Hair follicle dermal papilla cell (primary cell): ENCODE measurements around the gene HCFC1R1. TPM values are rescaled to one million over a fixed set of nuclear protein-coding genes. Genes with fewer than 3 reads are reported as not detected.

Experiments
- small RNA-seq: library from RNA; depleted of rRNA; stranded (forward); fragments of <200 nt; gene quantifications from one replicate; pipeline ENCODE3, GENCODE V24; 2012
- total RNA-seq: library from RNA; depleted of rRNA; stranded (reverse); fragments of >200 nt; gene quantifications from 2 replicates; pipeline ENCODE4 v1.2.3, GENCODE V29; 2012

Gene HCFC1R1
- 36.1 and 43.3 TPM in 2 replicates for total RNA-seq

GRCh38 chr16:3023669-3024478, at the start of gene HCFC1R1, which contains the start of gene THOC6:
Gene HCFC1R1, minus strand, starts transcription at chr16:3023942. Its CDS starts 1 bp downstream, at chr16:3023941.
Gene THOC6, plus strand, starts transcription at chr16:3024035. Its CDS starts 292 bp downstream, at chr16:3024327.

GRCh38 chr16:3065069-3065741, 41.5 kb upstream of the HCFC1R1 start, which contains the start of gene IL32:
Gene IL32, plus strand, starts transcription at chr16:3065640. Its CDS starts 172 bp downstream, at chr16:3065812.

GRCh38 chr16:3045758-3046640, 22.3 kb upstream of the HCFC1R1 start, which contains the start of gene MMP25:
Gene MMP25, plus strand, starts transcription at chr16:3046561. Its CDS starts 357 bp downstream, at chr16:3046918.

GRCh38 chr16:3036726-3037315, 13.1 kb upstream of the HCFC1R1 start, which contains the start of gene BICDL2:
Gene BICDL2, minus strand, starts transcription at chr16:3036944. Its CDS starts 1,448 bp downstream, at chr16:3035496.

GRCh38 chr16:3020247-3020603, 3.5 kb downstream of the HCFC1R1 start, which contains the start of gene TNFRSF12A:
Gene TNFRSF12A, plus strand, starts transcription at chr16:3020368. Its CDS starts 30 bp downstream, at chr16:3020398.

GRCh38 chr16:3017794-3018506, 5.8 kb downstream of the HCFC1R1 start, which contains the start of gene CLDN6:
Gene CLDN6, minus strand, starts transcription at chr16:3018183. Its CDS starts 2,162 bp downstream, at chr16:3016021.

GRCh38 chr16:3012828-3013420, 10.8 kb downstream of the HCFC1R1 start, which contains the start of gene CLDN9:
Gene CLDN9, plus strand, starts transcription at chr16:3012923. Its CDS starts 440 bp downstream, at chr16:3013363.

GRCh38 chr16:2980227-2981176, 43.2 kb downstream of the HCFC1R1 start, which contains the start of gene PKMYT1:
Gene PKMYT1, minus strand, starts transcription at chr16:2980446. Its CDS starts 789 bp downstream, at chr16:2979657.

Small RNAs within 50 kb of the gene (small RNA-seq; reads per million reads assigned to genes)
- gene LINC00514: not detected

Other genes with a start within 250 kb of the HCFC1R1 start
- 177 and 362 TPM in 2 replicates for gene ELOB, start 246.7 kb downstream of the HCFC1R1 start, total RNA-seq
- not detected in 2 replicates for gene PRSS33, start 236.4 kb downstream of the HCFC1R1 start, total RNA-seq
- gene PRSS41, start 225.5 kb downstream of the HCFC1R1 start, total RNA-seq: not detected in 2 replicates
- 0.49 TPM in 1 of 2 replicates, not detected in the other for gene PRSS21, start 206.7 kb downstream of the HCFC1R1 start, total RNA-seq
- not detected in 2 replicates for gene ZG16B, start 193.6 kb downstream of the HCFC1R1 start, total RNA-seq
- gene PRSS22, start 165.8 kb downstream of the HCFC1R1 start, total RNA-seq: not detected in 2 replicates
- 45.9 and 60.1 TPM in 2 replicates for gene FLYWCH2, start 140.7 kb downstream of the HCFC1R1 start, total RNA-seq
- gene FLYWCH1, start 112.0 kb downstream of the HCFC1R1 start, total RNA-seq: 33.8 and 34.7 TPM in 2 replicates
- not detected in 2 replicates for gene KREMEN2, start 59.7 kb downstream of the HCFC1R1 start, total RNA-seq
- 2.6 and 3.3 TPM in 2 replicates for gene PAQR4, start 54.6 kb downstream of the HCFC1R1 start, total RNA-seq
- gene PKMYT1, start 43.5 kb downstream of the HCFC1R1 start, total RNA-seq: 1.9 and 2.2 TPM in 2 replicates
- gene CLDN9, start 11.0 kb downstream of the HCFC1R1 start, total RNA-seq: not detected in 2 replicates
- gene CLDN6, start 5.8 kb downstream of the HCFC1R1 start, total RNA-seq: 0.12 and 0.16 TPM in 2 replicates
- gene TNFRSF12A, start 3.6 kb downstream of the HCFC1R1 start, total RNA-seq: 189 and 267 TPM in 2 replicates
- gene THOC6, start 93 bp upstream of the HCFC1R1 start, total RNA-seq: 32.0 and 35.0 TPM in 2 replicates
- gene BICDL2, start 13.0 kb upstream of the HCFC1R1 start, total RNA-seq: not detected in 2 replicates
- 0.12 and 0.16 TPM in 2 replicates for gene MMP25, start 22.6 kb upstream of the HCFC1R1 start, total RNA-seq
- 0.36 and 3.4 TPM in 2 replicates for gene IL32, start 41.7 kb upstream of the HCFC1R1 start, total RNA-seq
- gene ZSCAN10, start 75.4 kb upstream of the HCFC1R1 start, total RNA-seq: not detected in 2 replicates
- 19.8 and 21.1 TPM in 2 replicates for gene ZNF205, start 88.6 kb upstream of the HCFC1R1 start, total RNA-seq
- gene ZNF213, start 111.1 kb upstream of the HCFC1R1 start, total RNA-seq: 10.1 and 11.7 TPM in 2 replicates
- not detected in 2 replicates for gene OR1F1, start 164.3 kb upstream of the HCFC1R1 start, total RNA-seq
- gene ZNF200, start 211.2 kb upstream of the HCFC1R1 start, total RNA-seq: 9.2 and 9.5 TPM in 2 replicates
- 0.12 and 0.16 TPM in 2 replicates for gene MEFV, start 232.7 kb upstream of the HCFC1R1 start, total RNA-seq